ENCODE results near the gene KRT83.

The KRT83 gene

DNA sequence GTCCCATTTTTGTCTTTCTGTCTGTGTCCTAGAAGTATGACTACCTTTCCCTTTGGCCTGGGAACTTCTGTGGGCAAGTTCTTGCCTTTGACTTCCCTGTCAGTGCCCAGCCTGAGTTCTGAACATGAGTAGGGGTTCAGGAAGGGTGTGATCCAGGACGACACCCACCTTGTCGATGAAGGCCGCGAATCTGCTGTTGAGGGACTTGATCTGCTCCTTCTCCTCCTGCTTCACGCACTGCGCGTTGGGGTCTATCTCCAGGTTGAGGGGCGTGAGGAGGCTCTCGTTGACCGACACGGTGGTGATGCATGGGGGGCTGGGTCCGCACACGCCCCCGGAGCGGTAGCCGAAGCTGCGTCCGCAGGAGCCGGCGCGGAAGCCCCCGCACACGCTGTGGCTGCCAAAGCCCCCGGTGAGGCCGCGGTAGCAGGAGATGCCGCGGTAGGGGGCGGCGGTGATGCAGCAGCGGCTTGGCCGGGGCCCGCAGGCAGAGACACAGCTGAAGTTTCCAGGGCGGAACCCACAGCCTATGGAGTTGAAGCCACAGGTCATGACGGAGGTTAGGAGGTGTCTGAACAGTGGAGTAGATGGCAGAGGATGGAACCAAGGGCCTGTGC, at the start of gene KRT83:
KRT83 (minus strand) TSS at position 615 of the 617 bp plus-strand sequence; CDS start at position 552, 63 bp downstream.
- DNase-seq (ENCODE audit: low read depth): no peak
- TF ChIP-seq, protein P1, sequence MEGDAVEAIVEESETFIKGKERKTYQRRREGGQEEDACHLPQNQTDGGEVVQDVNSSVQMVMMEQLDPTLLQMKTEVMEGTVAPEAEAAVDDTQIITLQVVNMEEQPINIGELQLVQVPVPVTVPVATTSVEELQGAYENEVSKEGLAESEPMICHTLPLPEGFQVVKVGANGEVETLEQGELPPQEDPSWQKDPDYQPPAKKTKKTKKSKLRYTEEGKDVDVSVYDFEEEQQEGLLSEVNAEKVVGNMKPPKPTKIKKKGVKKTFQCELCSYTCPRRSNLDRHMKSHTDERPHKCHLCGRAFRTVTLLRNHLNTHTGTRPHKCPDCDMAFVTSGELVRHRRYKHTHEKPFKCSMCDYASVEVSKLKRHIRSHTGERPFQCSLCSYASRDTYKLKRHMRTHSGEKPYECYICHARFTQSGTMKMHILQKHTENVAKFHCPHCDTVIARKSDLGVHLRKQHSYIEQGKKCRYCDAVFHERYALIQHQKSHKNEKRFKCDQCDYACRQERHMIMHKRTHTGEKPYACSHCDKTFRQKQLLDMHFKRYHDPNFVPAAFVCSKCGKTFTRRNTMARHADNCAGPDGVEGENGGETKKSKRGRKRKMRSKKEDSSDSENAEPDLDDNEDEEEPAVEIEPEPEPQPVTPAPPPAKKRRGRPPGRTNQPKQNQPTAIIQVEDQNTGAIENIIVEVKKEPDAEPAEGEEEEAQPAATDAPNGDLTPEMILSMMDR (IDR thresholded peaks at IDR 0.05; ENCODE audit: control insufficient read depth, extremely low read depth, insufficient read depth): no peak
- H3K4me3 ChIP-seq (ENCODE audit: low read depth, low read length): no peak within 1 kb of the TSS

DNA sequence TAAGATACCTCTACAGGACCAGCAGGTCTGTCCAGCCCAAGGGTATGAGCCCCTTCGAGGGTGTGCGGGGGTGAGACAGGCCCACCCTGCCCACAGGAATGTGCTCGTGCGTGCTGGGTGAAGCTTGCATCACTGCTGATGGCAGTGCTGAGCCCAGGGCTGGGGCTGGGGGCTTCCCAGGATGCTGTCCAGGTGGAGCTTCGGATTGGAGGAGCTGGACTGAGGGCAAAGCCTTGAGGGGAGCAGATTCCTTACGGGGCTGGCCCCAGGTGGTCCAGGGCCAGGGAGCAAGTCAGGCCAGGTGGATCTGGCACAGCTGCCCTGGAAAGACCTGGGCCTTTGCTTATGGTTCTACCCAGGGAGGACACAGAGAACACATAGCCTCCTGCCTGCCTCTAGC, 48.6 kb upstream of the KRT83 start:
- DNase-seq (ENCODE audit: low read depth): no peak
- H3K4me3 ChIP-seq (ENCODE audit: low read depth, low read length): no peak overlapping the region
- TF ChIP-seq, protein P1 (IDR thresholded peaks at IDR 0.05; ENCODE audit: control insufficient read depth, extremely low read depth, insufficient read depth): no peak

DNA sequence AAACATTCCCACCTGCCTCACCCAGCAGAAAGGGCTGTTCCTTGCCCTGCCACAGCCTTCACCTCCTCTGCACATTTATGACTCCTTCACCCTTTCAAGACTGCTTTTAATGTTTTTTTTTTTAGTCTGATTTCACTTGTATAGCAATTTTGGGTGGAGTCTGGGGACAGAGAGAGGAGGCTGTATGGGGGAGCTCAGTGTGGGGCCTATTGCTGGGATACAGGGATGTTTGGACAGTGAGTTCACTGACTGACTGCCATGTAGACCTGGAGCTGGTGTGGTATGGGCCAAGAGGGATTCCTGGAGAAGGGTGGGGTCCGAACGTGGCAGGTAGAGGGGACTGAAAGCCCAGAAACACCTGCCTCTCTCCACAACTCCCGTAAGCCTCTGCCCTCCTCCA, 48.0 kb upstream of the KRT83 start:
- TF ChIP-seq, protein P1 (IDR thresholded peaks at IDR 0.05; ENCODE audit: control insufficient read depth, extremely low read depth, insufficient read depth): no peak
- DNase-seq (ENCODE audit: low read depth): no peak
- no peak overlapping the region for H3K4me3 ChIP-seq (ENCODE audit: low read depth, low read length)

DNA sequence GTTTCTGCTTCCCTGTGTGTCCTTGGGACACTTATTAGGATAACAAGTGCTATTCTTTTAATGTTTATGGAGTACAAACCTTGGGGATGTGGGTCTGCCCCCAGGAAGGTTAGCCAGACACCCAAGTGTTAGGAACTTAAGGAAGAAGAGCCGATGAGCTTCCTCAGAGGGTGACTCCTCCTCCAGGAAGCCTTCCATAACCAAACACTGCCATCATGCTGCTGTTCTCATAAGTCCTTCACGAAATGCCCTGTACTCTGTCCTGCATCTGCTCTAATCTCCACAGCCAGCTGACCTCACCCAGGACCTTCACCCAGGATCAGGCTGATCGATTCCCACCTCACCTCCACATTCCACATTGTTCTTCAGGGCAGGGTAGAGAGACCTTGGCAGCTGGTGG, 47.3 kb upstream of the KRT83 start:
- TF ChIP-seq, protein P1 (IDR thresholded peaks at IDR 0.05; ENCODE audit: control insufficient read depth, extremely low read depth, insufficient read depth): no peak
- no peak for DNase-seq (ENCODE audit: low read depth)
- no peak overlapping the region for H3K4me3 ChIP-seq (ENCODE audit: low read depth, low read length)

DNA sequence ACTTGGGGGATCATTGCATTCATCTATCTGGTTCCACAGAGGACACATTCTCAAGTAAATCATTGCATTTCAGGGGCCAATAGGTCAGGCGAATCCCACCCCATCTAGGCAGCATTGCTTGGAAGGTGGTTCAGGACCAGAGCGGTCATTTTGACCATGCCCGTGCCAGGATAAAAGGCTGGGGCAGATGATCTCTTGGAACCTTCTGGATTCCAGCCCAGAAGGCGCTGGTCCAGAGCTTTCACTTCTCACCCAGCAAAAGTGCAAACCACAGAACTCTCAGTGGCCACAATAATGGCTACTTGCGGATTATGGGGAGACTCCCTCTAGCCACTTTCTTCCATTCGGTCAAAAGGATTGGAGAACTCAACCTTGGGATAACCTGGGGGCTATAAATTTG, 46.7 kb upstream of the KRT83 start:
- H3K4me3 ChIP-seq (ENCODE audit: low read depth, low read length): no peak overlapping the region
- no peak for DNase-seq (ENCODE audit: low read depth)
- TF ChIP-seq, protein P1 (IDR thresholded peaks at IDR 0.05; ENCODE audit: control insufficient read depth, extremely low read depth, insufficient read depth): no peak

DNA sequence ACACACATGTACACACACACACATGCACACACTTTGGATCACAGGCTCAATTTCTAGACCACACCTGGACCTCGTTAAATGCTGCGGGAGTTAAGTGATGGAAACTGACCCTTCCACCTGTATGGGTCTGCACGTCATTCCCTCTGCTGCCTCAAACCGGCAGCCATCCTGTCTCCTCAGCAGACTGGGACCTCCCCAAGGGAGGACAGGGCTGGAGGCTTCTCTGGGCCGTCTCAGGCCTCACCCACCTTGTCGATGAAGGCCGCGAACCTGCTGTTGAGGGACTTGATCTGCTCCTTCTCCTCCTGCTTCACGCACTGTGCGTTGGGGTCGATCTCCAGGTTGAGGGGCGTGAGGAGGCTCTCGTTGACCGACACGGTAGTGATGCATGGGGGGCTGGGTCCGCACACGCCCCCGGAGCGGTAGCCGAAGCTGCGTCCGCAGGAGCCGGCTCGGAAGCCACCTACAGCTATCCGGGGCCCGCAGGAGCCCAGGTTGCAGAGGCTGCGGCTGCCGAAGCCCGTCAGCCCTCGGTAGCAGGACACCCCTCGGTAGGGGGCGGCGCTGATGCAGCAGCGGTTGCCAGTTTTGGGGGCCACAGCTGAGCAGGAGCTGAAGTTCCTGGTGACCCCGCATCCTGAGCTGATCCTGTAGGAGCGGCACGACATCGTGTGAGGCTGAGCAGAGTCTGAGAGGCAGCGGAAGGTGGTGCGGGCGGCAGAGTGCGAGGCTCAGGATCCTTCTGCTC, 45.7 kb upstream of the KRT83 start, which contains the start of gene KRT85:
KRT85 (minus strand) TSS at position 744 of the 748 bp plus-strand sequence; CDS start at position 668, 76 bp downstream.
- no peak within 1 kb of the TSS for H3K4me3 ChIP-seq (ENCODE audit: low read depth, low read length)
- DNase-seq (ENCODE audit: low read depth): no peak
- TF ChIP-seq, protein P1 (IDR thresholded peaks at IDR 0.05; ENCODE audit: control insufficient read depth, extremely low read depth, insufficient read depth): no peak
